SK-N-SH treated with all-trans-retinoic acid at 6 μM for 48 hours (cell line): ENCODE measurements around the gene CYP26A1.

ENCODE experiments used
- ARNTL ChIP-seq: fragments of 450-650 bp; formaldehyde crosslinking; IDR thresholded peaks from 2 replicates; pipeline ENCODE4 v1.5.0; 2020; ENCODE audit warnings: low read depth, mild to moderate bottlenecking, moderate library complexity, borderline replicate concordance
- BACH2 ChIP-seq: fragments of 250-450 bp; sonication (Bioruptor Pico); IDR thresholded peaks from 2 replicates; pipeline ENCODE4 v1.9.0; 2021; ENCODE audit warnings: mild to moderate bottlenecking, borderline replicate concordance
- ISL1 ChIP-seq: fragments of 250-450 bp; sonication (Bioruptor Pico); IDR thresholded peaks from 2 replicates; pipeline ENCODE4 v2.1.2; 2022; ENCODE audit warnings: mild to moderate bottlenecking, moderate library complexity
- PATZ1 ChIP-seq: fragments of 250-450 bp; sonication (Bioruptor Pico); IDR thresholded peaks from 2 replicates; pipeline ENCODE4 v1.8.0; 2020; ENCODE audit warnings: mild to moderate bottlenecking, moderate library complexity, borderline replicate concordance
- RARB ChIP-seq: fragments of 250-450 bp; sonication (Bioruptor Pico); IDR thresholded peaks from 2 replicates; pipeline ENCODE4 v1.8.0; 2021; ENCODE audit warnings: mild to moderate bottlenecking, moderate library complexity
- TOX ChIP-seq: fragments of 250-450 bp; sonication (Bioruptor Pico); IDR thresholded peaks from 2 replicates; pipeline ENCODE4 v1.8.0; 2021; ENCODE audit warnings: mild to moderate bottlenecking, moderate library complexity, borderline replicate concordance
- ZFP30 ChIP-seq: fragments of 450-650 bp; formaldehyde crosslinking; IDR thresholded peaks from 2 replicates; pipeline ENCODE4 v1.5.0; 2022; ENCODE audit warnings: mild to moderate bottlenecking, moderate library complexity
- ZNF565 ChIP-seq: fragments of 450-650 bp; formaldehyde crosslinking; conservative IDR thresholded peaks from 2 replicates; pipeline ENCODE4 v1.5.0; 2020; ENCODE audit warnings: low read depth, mild to moderate bottlenecking, moderate library complexity

DNA sequence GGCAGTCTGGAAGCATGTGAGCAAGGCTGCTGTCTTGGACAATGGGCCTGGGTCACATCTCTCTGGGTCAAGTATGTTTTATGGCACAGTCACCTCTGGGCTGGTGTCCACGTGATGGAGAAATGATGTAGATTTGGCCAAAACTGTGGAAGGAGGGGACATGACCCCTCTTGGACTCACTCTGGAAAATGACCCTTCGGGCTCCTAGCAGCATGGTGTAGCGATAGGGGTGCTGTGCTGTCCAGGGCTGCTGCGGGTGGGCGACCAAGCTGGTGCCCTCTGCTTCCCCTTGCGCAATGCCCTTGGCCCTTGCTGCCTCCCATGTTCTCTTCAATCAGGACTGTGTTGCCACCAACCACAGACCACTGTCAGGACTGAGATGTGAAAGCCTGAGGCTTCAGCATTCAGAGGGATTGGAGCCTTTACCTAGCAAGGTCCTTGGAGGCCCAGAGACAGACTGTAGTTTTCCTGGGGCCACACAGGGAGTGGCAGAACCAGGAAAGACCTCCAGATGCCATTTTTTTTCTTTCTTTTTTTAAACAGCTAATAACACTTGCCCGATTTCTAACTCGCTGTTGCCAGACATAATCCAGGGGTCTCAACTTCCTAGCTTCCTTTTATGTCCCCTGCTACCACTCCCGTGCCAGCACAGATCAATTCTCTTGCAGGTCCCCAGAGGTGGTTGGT is 6.1 kb downstream of the CYP26A1 start:
- TF ChIP-seq ISL1 (CRISPR knock-in tag), result no peak
- TF ChIP-seq RARB (CRISPR knock-in tag), result no peak
- TF ChIP-seq ZFP30 (CRISPR knock-in tag), result peak; percentile 59
- TF ChIP-seq PATZ1 (CRISPR knock-in tag), result no peak
- peak; percentile 56; the same call in 1 of the 2 replicates for TF ChIP-seq ARNTL (CRISPR knock-in tag)
- TF ChIP-seq TOX (CRISPR knock-in tag), result no peak
- no peak for TF ChIP-seq BACH2 (CRISPR knock-in tag)
- no peak for TF ChIP-seq ZNF565 (CRISPR knock-in tag)
